Inflammatory macrophage treated with lipopolysaccharide for 1 hour (primary cell): ENCODE measurements around the gene CKS2.

Source experiments
- DNase-seq, 2 donors: peaks; one replicate each; pipeline ENCODE4 v3.0.0-alpha.2; 2020 to 2022

CKS2 gene

GRCh38 chr9:89351584-89352300 lies 40.7 kb downstream of the CKS2 start:
- peak; percentile 27 to 41 for DNase-seq

GRCh38 chr9:89352451-89352850 lies 41.5 kb downstream of the CKS2 start:
- DNase-seq, result no peak

- DNase-seq, result no peak
These were observed 42.1 kb downstream of the CKS2 start for GRCh38 chr9:89352874-89353649.

- no peak for DNase-seq
These were observed 43.0 kb downstream of the CKS2 start for GRCh38 chr9:89353989-89354388.

- no peak for DNase-seq
These were observed 43.5 kb downstream of the CKS2 start for GRCh38 chr9:89354471-89354870.

GRCh38 chr9:89356782-89357181 lies 45.8 kb downstream of the CKS2 start:
- no peak for DNase-seq

- no peak for DNase-seq
These were observed 46.6 kb downstream of the CKS2 start for GRCh38 chr9:89357331-89358197.

- no peak for DNase-seq
These were observed 47.5 kb downstream of the CKS2 start for GRCh38 chr9:89358376-89358916.

GRCh38 chr9:89358985-89359384 lies 48.0 kb downstream of the CKS2 start:
- DNase-seq, result no peak

GRCh38 chr9:89359751-89360261 lies 48.8 kb downstream of the CKS2 start:
- no peak for DNase-seq

GRCh38 chr9:89360465-89360864 lies 49.5 kb downstream of the CKS2 start:
- no peak for DNase-seq

GRCh38 chr9:89361031-89361430 lies 50.0 kb downstream of the CKS2 start:
- DNase-seq, result no peak

GRCh38 chr9:89361816-89362646 lies 51.0 kb downstream of the CKS2 start:
- DNase-seq, result no peak

- no peak for DNase-seq
These were observed 51.8 kb downstream of the CKS2 start for GRCh38 chr9:89362647-89363310.

GRCh38 chr9:89363311-89363670 lies 52.3 kb downstream of the CKS2 start:
- no peak for DNase-seq

GRCh38 chr9:89363921-89364665 lies 53.1 kb downstream of the CKS2 start:
- DNase-seq, result no peak

- DNase-seq, result no peak
These were observed 53.9 kb downstream of the CKS2 start for GRCh38 chr9:89364666-89365531.

GRCh38 chr9:89365532-89365912 lies 54.5 kb downstream of the CKS2 start:
- DNase-seq, result no peak
